Stimulated activated CD8-positive, alpha-beta memory T cell treated with anti-CD3 and anti-CD28 coated beads, Interleukin-4, amount 100 ng/mL, for 4 hours (primary cell): ENCODE data around the gene GAB2.
A peak's percentile ranks its signal among the peaks of the same experiment; 100 is the strongest.

Experiments
- DNase-seq, 2 donors: peaks; one replicate each; pipeline ENCODE4 v3.0.0-alpha.2; 2020; ENCODE audit warnings: low read depth in 2 of 2, low spot score in 1 of 2

GAB2 gene

GRCh38 chr11:78428266-78428636 lies 10.6 kb upstream of the GAB2 start:
- DNase-seq = no peak

DNA sequence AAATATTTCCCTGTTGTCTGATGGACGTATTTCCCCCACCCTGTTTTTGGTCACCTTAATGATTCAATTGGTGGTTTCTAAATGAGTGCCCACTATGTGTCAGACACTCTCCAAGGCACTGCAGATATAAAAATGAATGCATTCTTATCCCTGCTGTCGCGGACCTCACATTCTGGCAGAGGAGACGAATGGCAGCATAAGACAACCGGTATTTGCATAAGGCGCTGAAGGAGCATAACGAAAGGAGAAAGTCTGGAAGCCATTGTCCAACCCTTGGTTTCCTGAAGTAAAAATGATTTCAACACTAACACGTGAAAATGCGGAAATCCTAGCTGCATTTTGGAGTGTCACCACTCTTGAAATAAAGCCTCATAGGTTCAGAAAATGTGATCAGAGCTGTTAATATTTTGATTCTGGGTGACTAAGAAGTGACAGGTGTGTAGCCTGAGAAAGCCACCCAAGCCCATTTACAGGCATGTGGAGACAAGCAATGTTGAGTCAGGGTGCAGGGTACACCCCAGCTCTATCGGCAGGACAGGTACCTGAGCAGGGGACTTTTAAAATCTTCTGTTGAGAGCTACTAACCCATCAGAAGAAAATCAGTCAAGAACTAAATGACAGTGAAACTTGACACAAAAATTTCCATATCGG lies 10.1 kb upstream of the GAB2 start:
- no peak for DNase-seq

DNA sequence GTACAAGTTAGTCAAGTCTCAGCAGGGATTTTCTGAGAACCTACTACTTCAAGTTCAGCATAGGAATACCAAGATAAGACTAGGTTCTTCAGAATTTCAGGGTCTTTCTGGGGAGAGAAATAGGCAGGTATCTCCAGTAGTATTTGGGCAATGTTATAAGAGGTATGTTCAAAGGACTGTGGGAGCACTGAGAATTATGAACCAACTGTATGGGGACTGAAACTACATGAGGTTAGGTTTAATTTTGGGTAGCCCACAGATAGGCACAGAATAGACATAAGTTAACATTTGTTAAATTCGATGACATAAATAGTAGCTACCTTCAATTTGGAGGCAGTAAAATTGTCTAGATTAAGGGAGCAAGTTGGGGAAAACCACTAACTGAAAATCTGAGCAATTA lies 9.2 kb upstream of the GAB2 start:
- DNase-seq = no peak

DNA sequence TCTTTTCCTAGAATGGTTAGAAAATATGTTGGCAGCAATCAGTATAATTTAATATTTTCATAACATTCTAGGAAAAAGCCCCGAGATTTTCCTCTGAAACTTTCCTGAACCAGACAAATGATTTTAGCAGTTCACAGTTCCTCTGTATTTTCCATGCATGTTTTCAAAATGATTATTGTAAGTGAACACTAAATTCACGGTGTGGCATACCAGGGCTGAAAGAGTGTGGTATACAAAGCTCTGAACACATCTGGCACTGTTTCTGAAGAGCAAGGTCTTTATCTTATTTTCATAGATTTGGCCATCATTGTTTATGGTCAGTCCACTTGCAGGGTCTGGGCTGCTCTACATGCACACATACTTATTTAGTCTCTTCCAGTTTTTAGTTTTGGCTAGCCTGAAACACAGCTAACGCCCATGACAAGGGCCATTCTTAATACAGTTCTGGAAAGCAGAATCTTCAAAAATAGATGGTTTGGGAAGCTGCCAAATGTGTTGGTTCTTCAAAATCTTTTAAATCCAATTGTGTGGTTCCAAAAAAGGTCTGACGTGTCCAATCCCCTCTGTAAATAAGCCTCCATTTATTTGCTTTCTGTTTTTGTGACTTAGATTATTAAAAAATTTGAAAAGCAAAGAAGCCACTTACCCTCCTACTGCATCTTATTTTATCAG lies 7.9 kb upstream of the GAB2 start:
- DNase-seq = no peak

GRCh38 chr11:78424334-78425270 lies 7.0 kb upstream of the GAB2 start:
- DNase-seq = no peak

DNA sequence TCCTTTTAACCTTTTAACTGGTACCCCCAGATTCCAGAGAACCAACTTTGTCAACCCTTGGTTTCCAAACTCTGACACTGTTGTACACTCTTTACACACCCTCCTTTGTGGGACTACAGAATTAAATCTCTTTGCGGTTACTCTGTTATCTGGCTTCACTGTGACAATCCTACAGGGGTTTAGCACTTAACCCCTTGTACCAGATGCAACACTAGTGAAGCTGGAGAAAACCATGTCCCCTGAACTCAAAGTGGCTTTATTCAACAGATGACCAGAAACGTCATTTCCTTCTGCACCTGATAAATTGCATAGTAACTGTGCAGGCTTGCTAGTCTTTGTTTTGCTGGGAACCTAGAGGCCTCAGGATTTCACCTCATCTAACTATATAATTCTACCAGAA lies 5.6 kb upstream of the GAB2 start:
- no peak for DNase-seq

GRCh38 chr11:78420796-78421209 lies 3.2 kb upstream of the GAB2 start:
- peak; percentile 19 to 25 for DNase-seq

DNA sequence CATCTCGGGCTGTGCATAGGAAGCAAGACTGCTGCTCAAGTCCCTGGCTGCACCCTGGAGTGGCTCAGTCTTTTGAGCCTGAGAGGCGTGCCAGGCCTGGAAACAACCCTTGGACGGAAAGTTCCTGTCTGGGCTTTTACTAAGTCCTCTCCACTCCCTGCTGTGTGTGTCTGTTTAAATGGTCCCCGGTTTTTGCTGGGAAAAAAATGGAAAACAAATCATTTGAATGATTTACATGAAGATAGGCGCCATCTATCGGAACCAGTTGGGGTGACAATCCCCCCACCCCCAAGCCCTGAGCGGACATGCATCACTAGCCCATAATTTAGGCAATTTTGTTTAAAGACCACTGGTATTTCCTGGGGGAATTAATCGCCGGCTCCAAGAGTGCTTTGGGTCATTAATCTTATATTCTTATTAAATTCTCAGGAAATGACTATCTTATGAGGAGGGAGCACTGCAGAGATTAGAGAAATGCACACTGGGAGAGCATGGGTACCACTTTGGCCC lies 2.7 kb upstream of the GAB2 start:
- DNase-seq = peak in 1 of 2 donors; percentile 24

DNA sequence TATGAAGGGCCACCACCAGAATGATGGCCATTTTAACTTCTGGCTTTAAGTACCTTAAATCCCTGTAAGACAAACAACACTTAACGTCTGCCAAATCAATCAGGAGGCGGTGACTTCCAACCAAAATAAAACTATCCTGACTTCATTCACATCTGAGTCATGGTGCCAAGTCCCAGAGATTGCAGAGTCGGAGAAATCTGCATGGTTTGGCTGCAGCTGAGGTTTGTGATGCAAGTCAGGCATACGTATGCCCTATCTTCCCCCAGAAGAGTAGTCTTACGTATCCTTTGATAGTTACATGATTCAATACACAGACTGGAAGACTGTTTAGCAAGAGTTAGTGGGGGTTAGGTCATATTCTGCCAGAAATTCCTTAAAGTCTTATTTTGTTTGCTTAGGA lies 1.7 kb upstream of the GAB2 start:
- no peak for DNase-seq

DNA sequence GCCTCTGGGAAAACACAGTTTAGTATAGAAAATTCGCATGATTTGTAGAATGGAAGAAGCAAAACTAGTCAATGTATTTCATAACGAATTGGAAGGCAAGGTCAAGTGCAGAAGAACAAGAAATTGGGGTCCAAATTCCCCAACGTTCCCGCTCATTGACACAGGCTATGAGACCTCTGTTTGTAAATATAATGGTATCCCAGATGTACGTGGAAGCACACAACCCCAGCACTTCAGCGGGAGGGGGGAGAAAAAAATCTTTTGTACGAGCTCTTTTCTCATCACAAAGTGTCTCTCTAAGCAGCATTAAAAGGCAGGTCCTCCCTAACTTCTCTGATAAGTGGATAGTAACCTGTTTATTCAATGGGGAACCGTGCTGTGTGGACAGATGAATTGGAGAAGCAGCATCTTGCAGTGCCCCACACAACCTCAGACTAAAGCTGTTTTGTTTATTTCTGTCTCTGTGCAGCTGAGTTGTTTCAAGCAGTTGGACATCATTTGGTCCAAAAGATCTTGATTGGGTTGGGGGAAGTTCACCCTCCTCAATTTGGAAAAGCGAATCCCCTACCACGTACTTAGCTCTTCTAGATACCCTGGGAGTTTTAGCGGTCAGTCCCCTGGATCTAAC lies 1.1 kb upstream of the GAB2 start:
- no peak for DNase-seq

DNA sequence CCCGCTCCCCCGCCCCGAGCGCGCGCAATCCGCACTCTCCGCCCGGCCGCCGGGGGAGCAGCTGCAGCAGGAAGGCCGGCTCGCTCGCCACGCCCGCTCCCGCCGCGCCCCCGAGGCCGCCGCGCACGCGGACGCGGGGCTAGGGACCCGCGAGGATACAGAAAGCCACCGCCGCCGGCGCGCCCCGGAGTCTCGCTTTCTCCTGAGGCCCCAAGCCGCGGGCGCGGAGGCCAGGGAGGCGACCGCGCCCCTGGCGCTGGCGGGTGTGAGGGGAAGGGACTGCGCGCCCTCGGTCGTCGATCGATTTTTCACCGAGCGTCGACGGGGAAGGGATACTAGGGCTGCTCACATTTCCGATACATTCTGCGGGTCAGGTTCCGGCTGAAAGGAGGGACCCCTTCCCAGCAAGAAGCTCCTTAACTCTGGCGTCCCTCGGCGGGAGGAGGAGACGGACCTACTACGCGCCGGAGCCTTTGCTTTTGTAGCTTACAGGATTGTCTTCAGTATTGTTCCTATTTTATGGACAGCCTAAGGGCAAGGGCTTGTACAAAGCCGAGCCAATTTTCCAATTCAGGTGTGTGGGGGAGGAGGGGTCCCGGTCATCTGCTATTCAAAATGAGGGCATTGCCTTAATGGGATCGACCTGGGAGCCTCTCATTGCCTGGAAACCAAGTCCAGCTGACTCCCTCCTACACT lies 416 bp upstream of the GAB2 start:
- DNase-seq = peak; percentile 31 to 60

GRCh38 chr11:78416285-78417174 lies 1.1 kb downstream of the GAB2 start:
- peak; percentile 58 to 59 for DNase-seq

DNA sequence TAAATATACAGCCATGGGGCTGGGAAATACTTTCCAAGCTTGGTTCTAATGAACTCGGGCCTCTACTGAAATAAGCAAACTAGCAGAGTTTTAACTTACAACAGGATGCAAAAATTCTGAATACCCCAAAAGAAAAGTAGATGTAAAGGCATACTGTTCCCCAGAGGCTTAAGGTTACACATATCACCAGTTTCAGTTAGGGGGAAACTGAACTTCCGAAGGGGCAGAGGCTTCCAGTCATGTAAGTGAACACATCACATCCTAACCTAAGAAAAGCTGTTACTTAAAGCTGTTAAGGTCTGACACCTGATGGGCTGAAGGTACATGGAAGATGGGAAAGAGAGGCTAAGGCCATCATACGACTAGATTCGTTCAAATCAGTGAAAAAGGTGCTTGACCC lies 2.3 kb downstream of the GAB2 start:
- no peak for DNase-seq

DNA sequence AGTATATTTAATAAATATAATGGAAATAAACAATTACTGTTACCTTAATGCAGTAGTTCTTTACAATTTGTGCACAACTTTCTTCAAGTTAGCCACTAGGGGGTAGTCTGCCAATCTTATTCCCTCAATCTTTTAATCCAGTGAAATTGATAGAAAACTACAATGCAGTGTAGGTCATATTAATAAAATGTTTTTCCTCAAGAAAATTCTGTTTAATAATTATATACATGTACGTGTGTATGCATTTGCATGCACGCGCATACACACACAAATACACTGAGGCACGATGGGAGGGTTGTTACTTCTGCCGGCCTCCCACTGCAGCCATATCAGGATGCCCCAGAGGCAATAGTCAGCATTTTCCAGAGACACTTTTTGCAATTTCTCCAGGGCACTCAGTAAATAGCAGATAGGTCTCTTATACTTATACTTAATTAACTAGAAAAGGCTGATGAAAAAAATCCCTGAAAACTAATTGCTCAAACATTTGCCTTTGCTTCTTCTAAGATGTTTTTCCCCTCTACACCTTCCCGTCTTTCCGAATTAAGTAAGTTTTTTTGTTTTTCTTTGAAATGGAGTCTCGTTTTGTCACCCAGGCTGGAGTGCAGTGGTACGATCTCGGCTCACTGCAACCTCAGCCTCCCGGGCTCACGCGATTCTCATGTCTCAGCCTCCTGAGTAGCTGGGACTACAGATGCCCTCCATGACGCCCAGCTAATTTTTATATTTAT lies 3.1 kb downstream of the GAB2 start:
- DNase-seq = no peak

DNA sequence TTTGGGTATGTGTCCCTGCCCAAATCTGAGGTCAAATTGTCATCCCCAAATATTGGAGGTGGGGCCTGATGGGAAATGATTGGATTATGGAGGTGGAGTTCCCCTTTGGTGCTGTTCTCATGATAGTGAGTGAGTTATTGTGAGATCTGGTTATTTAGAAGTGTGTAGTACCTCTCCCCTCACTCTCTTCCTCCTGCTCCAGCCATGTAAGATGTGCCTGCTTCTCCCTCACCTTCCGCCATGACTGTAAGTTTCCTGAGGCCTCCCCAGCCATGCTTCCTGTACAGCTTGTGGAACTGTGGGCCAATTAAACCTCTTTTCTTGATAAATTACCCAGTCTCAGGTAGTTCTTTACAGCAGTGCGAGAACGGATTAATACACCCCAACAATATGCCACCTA lies 9.0 kb downstream of the GAB2 start:
- no peak for DNase-seq

- no peak for DNase-seq
Measured at GRCh38 chr11:78406568-78407196, 10.9 kb downstream of the GAB2 start.

DNA sequence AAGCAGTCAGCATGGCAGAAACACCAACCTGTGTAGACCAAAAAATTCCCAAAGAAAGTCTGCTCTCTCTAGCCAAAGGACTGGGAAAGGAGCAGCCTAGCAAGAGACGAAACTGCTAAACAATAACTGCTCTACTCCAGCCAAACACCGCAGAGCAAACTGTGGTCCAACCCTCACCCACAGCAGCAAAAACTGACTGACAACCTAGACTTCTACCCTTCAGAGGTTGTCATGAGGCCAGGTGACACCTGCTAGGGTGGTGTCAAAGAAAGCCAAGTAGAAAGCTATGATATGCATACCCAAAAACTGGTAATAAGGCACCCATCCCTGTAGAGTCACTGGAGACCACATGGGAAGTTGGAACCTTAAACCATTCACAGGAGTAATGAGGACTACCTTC lies 11.8 kb downstream of the GAB2 start:
- no peak for DNase-seq

DNA sequence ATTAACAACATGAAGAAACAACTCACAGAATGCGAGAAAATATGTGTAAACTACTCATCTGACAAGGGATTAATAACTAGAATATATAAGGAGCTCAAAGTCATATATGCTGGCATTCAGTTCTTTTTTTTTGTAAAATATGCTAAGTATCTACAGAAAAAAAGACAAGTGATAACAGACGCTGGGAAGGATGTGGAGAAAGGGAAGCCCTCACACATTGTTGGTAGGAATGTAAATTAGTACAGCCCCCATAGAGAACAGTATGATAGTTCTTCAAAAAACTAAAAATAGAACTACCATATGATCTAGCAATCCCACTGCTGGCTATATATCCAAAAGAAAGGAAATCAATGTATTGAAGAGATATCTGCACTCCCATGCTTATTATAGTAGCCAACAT lies 13.8 kb downstream of the GAB2 start:
- no peak for DNase-seq

GRCh38 chr11:78402847-78403246 lies 14.8 kb downstream of the GAB2 start:
- DNase-seq = no peak
